Ishikawa (cell line): ENCODE results near the gene RAPGEF5.

Source experiments
- CEBPB ChIP-seq: IDR thresholded peaks from 2 replicates; pipeline ENCODE4 v1.6.1; 2012
- TAF1 ChIP-seq: IDR thresholded peaks from 2 replicates; pipeline ENCODE4 v1.6.1; 2012; ENCODE audit warnings: low read depth, mild to moderate bottlenecking
- YY1 ChIP-seq: IDR thresholded peaks from 2 replicates; pipeline ENCODE4 v1.6.1; 2012; ENCODE audit warnings: low read depth
- ZBTB7A ChIP-seq: IDR thresholded peaks from 2 replicates; pipeline ENCODE4 v1.6.1; 2012; ENCODE audit warnings: low read depth
- TF ChIP-seq, protein P1 (sequence below): IDR thresholded peaks from 2 replicates; pipeline ENCODE4 v1.6.1; 2012; ENCODE audit warnings: low read depth, mild to moderate bottlenecking

DNA sequence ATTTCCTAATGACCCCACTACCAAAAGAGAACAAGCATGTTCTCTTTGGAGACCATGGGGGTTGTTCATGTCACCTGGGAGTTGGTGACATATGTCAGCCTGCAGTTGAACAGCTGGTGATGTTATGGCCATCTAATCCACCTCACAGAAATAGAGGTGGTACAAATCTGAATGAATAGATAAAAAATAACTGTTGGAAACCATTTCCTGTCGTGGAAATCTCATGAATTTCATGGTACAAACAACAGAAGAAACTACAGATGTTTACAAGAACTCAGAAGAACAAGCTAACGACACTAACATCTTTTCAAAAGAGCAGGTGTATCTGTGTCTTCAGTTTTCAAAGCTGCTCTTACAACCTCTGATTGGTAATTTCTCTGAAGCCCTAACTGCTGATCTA, 81.3 kb downstream of the RAPGEF5 start:
- TF ChIP-seq TAF1 (no peak), ZBTB7A (no peak), CEBPB (no peak), YY1 (no peak)
- TF ChIP-seq, protein P1, sequence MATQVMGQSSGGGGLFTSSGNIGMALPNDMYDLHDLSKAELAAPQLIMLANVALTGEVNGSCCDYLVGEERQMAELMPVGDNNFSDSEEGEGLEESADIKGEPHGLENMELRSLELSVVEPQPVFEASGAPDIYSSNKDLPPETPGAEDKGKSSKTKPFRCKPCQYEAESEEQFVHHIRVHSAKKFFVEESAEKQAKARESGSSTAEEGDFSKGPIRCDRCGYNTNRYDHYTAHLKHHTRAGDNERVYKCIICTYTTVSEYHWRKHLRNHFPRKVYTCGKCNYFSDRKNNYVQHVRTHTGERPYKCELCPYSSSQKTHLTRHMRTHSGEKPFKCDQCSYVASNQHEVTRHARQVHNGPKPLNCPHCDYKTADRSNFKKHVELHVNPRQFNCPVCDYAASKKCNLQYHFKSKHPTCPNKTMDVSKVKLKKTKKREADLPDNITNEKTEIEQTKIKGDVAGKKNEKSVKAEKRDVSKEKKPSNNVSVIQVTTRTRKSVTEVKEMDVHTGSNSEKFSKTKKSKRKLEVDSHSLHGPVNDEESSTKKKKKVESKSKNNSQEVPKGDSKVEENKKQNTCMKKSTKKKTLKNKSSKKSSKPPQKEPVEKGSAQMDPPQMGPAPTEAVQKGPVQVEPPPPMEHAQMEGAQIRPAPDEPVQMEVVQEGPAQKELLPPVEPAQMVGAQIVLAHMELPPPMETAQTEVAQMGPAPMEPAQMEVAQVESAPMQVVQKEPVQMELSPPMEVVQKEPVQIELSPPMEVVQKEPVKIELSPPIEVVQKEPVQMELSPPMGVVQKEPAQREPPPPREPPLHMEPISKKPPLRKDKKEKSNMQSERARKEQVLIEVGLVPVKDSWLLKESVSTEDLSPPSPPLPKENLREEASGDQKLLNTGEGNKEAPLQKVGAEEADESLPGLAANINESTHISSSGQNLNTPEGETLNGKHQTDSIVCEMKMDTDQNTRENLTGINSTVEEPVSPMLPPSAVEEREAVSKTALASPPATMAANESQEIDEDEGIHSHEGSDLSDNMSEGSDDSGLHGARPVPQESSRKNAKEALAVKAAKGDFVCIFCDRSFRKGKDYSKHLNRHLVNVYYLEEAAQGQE = no peak
